Muscle layer of colon (tissue), 2 donors: ENCODE results near the gene WDR88.
"Not testable (repeated sequence)": the region's sequence is repeated elsewhere in the genome, so short reads cannot be mapped to it uniquely, and the experiment has no call there.

ENCODE experiments used
- H3K27ac ChIP-seq: one replicate; pipeline ENCODE4 v1.7.0; 2013; ENCODE audit warnings: low read depth, mild to moderate bottlenecking, low read length, moderate library complexity
- H3K27me3 ChIP-seq, 2 donors: one replicate each; pipeline ENCODE4 v1.7.0; 2013; ENCODE audit warnings: low read length in 2 of 2, mild to moderate bottlenecking in 2 of 2; ENCODE audit not compliant: insufficient read depth in 2 of 2, control insufficient read depth in 1 of 2
- H3K36me3 ChIP-seq: one replicate; pipeline ENCODE4 v1.7.0; 2013; ENCODE audit warnings: mild to moderate bottlenecking, low read length; ENCODE audit not compliant: insufficient read depth
- H3K4me1 ChIP-seq: one replicate; pipeline ENCODE4 v1.7.0; 2013; ENCODE audit warnings: mild to moderate bottlenecking, low read length; ENCODE audit not compliant: insufficient read depth
- H3K4me3 ChIP-seq, 2 donors: one replicate each; pipeline ENCODE4 v1.7.0; 2013; ENCODE audit warnings: low read length in 2 of 2, low read depth in 1 of 2, mild to moderate bottlenecking in 1 of 2, moderate library complexity in 1 of 2
- H3K9ac ChIP-seq: one replicate; pipeline ENCODE4 v1.7.0; 2013; ENCODE audit warnings: low read length
- H3K9me3 ChIP-seq: one replicate; pipeline ENCODE4 v1.7.0; 2013; ENCODE audit warnings: mild to moderate bottlenecking, low read length
- donor health status: abdominal sarcoma.
- donor health status: Adenocarcinoma of cecum.

Gene WDR88

GRCh38 chr19:33175156-33175782, 43.4 kb downstream of the WDR88 start:
- H3K27me3 ChIP-seq, result no peaks in the 10 kb centered on the region
- peaks cover 17% of the 10 kb centered on the region for H3K4me1 ChIP-seq
- no peaks in the 10 kb centered on the region for H3K9me3 ChIP-seq
- H3K9ac ChIP-seq, result no peak overlapping the region
- peak overlapping the region; percentile 59 for H3K27ac ChIP-seq
- H3K4me3 ChIP-seq, result peak overlapping the region in 1 of 2 donors; percentile 92
- no peaks in the 10 kb centered on the region for H3K36me3 ChIP-seq

- H3K27ac ChIP-seq, result peak overlapping the region; percentile 97
- H3K9ac ChIP-seq, result peak overlapping the region; percentile 93
- H3K36me3 ChIP-seq, result no peaks in the 10 kb centered on the region
- no peaks in the 10 kb centered on the region for H3K27me3 ChIP-seq
- H3K4me3 ChIP-seq, result peak overlapping the region; percentile 79 to 92
- H3K9me3 ChIP-seq, result no peaks in the 10 kb centered on the region
- peaks cover 17% of the 10 kb centered on the region for H3K4me1 ChIP-seq
Observed at GRCh38 chr19:33175886-33176669, 44.2 kb downstream of the WDR88 start.

GRCh38 chr19:33176670-33177416, 44.9 kb downstream of the WDR88 start:
- H3K4me1 ChIP-seq, result peaks cover 17% of the 10 kb centered on the region
- H3K27ac ChIP-seq, result peak overlapping the region; percentile 97
- peak overlapping the region; percentile 79 to 92 for H3K4me3 ChIP-seq
- H3K9ac ChIP-seq, result peak overlapping the region; percentile 93
- H3K36me3 ChIP-seq, result no peaks in the 10 kb centered on the region
- no peaks in the 10 kb centered on the region for H3K9me3 ChIP-seq
- no peaks in the 10 kb centered on the region for H3K27me3 ChIP-seq

- H3K9ac ChIP-seq, result peak overlapping the region; percentile 71
- H3K27me3 ChIP-seq, result no peaks in the 10 kb centered on the region
- H3K9me3 ChIP-seq, result no peaks in the 10 kb centered on the region
- H3K36me3 ChIP-seq, result no peaks in the 10 kb centered on the region
- H3K4me3 ChIP-seq, result peak overlapping the region; percentile 59 to 92
- H3K4me1 ChIP-seq, result peaks cover 17% of the 10 kb centered on the region
- peak overlapping the region; percentile 97 for H3K27ac ChIP-seq
Observed at GRCh38 chr19:33177417-33177979, 45.6 kb downstream of the WDR88 start.

- no peak overlapping the region for H3K4me3 ChIP-seq
- H3K9ac ChIP-seq, result no peak overlapping the region
- H3K36me3 ChIP-seq, result no peaks in the 10 kb centered on the region
- H3K27me3 ChIP-seq, result no peaks in the 10 kb centered on the region
- H3K4me1 ChIP-seq, result no peaks in the 10 kb centered on the region
- H3K27ac ChIP-seq, result no peak overlapping the region
- H3K9me3 ChIP-seq, result no peaks in the 10 kb centered on the region
Observed at GRCh38 chr19:33186431-33187182, 54.7 kb downstream of the WDR88 start.

GRCh38 chr19:33187183-33187540, 55.2 kb downstream of the WDR88 start:
- no peak overlapping the region for H3K4me3 ChIP-seq
- no peaks in the 10 kb centered on the region for H3K4me1 ChIP-seq
- H3K36me3 ChIP-seq, result no peaks in the 10 kb centered on the region
- no peaks in the 10 kb centered on the region for H3K9me3 ChIP-seq
- no peak overlapping the region for H3K9ac ChIP-seq
- no peaks in the 10 kb centered on the region for H3K27me3 ChIP-seq
- H3K27ac ChIP-seq, result no peak overlapping the region

- H3K27me3 ChIP-seq, result no peaks in the 10 kb centered on the region
- H3K9me3 ChIP-seq, result no peaks in the 10 kb centered on the region
- no peak overlapping the region for H3K9ac ChIP-seq
- no peak overlapping the region for H3K27ac ChIP-seq
- no peaks in the 10 kb centered on the region for H3K36me3 ChIP-seq
- H3K4me1 ChIP-seq, result peaks cover 4% of the 10 kb centered on the region
- no peak overlapping the region for H3K4me3 ChIP-seq
Observed at GRCh38 chr19:33189453-33189852, 57.5 kb downstream of the WDR88 start.

- peaks cover 13% of the 10 kb centered on the region for H3K4me1 ChIP-seq
- H3K36me3 ChIP-seq, H3K4me3 ChIP-seq, H3K27ac ChIP-seq, H3K9me3 ChIP-seq, H3K27me3 ChIP-seq, H3K9ac ChIP-seq: not testable (repeated sequence)
Observed at GRCh38 chr19:33191092-33191491, 59.2 kb downstream of the WDR88 start.

- Histone ChIP-seq H3K36me3 (no peaks in the 10 kb centered on the region), H3K4me1 (peaks cover 15% of the 10 kb centered on the region), H3K4me3 (no peak overlapping the region), H3K27ac (no peak overlapping the region), H3K9me3 (no peaks in the 10 kb centered on the region), H3K27me3 (no peaks in the 10 kb centered on the region), H3K9ac (no peak overlapping the region)
Observed at GRCh38 chr19:33191501-33191900, 59.6 kb downstream of the WDR88 start.

- H3K27ac ChIP-seq, result no peak overlapping the region
- no peaks in the 10 kb centered on the region for H3K9me3 ChIP-seq
- no peak overlapping the region for H3K9ac ChIP-seq
- H3K36me3 ChIP-seq, result no peaks in the 10 kb centered on the region
- no peaks in the 10 kb centered on the region for H3K27me3 ChIP-seq
- no peak overlapping the region for H3K4me3 ChIP-seq
- H3K4me1 ChIP-seq, result peaks cover 15% of the 10 kb centered on the region
Observed at GRCh38 chr19:33192010-33192409, 60.1 kb downstream of the WDR88 start.
